Measurements from ENCODE around the gene VPS37B.

VPS37B gene

DNA sequence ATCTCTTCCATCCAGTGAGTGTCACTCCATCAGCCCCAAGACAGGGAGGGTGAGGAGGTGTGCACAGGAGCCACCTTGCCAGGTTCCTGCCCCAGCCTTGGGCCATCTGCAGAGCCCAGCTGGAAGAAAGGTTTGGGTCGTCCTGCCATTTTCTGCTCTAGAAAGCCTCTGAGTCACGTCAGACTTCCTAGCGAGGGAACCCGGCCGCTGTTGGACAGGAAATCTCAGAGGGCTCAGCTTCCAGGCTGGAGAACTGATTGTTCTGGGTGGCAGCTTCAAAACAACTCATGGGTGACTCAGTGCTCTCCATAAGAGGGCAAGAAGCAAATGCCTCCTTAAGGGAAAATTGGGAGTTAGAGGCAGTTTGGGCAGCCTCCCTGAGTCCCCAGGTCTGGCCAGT lies 44.1 kb downstream of the VPS37B start:
- DNase-seq, result no peak

DNA sequence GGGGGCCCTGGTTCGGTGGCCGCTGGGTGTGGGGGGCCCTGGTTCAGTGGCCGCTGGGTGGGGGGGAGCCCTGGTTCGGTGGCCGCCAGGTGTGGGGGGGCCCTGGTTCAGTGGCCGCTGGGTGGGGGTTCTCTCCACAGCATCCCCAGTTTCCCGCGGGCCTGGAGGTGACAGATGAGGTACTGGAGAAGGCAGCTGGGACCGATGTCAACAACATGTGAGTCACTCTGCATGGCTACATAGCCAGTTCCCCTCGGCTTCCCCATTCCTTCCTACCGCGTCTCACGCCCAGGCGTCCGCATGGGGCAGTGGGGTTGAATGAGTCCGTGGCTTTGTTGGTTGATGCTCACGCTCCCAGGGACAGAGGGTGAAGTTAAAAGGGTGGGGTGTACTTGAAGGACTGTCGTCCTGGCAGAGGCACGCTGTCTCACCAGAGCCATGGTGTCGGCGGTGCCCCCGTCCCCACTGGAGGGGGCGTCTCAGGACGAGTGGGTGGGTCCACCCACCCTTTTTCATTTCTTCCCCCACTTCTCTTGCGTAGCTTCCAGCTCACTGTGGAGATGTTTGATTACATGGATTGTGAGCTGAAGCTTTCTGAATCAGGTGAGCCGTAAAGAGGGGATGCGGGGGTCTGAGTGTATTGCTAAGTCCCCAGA lies 45.1 kb downstream of the VPS37B start:
- no peak for DNase-seq

DNA sequence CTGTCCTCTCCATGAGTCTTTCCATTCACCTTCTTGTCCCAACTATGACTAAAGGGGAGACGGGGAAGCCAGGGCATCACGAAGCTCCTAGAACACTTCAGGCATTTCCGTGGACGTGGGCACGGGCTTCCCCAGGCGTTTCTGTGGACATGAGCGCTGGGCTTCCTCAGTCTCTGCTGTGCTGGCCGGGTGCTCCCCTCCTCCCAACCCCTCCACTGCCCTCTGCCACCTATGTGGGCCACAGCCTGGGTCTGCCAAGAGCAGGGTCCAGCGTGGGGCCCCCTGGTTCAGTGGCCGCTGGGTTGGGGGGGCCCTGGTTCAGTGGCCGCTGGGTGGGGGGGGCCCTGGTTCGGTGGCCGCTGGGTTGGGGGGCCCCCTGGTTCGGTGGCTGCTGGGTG lies 45.9 kb downstream of the VPS37B start:
- no peak for DNase-seq

DNA sequence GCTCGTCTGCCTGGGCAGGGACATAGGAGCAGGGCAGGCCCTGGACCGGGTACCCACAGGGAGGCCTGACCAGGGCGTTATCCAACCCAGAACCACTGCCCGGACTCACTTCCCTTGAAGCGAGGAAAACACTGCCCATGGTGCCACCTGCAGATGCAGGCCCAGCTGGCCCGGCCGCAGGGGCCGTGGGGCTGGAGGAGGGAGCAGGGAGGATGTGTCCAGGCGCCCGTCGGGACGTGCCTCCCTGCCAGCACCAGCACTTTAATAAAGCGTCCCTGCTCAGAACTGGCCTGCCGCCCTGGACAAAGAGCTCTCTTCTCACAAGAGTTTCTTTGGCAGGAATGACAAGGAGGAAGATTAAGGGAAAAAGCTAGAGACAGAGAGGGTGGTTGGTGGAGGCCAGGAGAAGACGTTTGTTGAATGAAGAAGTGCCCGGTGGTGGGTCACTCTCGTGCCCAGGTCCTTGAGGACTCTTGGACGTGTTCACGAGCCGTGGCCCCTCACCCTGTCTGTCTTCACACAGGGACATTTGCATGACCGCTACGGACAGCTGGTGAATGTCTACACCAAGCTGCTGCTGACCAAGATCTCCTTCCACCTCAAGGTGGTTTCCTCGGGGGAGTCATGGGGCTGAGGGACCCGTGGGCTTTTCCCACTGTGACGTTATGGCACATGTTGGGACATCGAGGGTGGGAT lies 46.4 kb downstream of the VPS37B start:
- DNase-seq, result no peak

DNA sequence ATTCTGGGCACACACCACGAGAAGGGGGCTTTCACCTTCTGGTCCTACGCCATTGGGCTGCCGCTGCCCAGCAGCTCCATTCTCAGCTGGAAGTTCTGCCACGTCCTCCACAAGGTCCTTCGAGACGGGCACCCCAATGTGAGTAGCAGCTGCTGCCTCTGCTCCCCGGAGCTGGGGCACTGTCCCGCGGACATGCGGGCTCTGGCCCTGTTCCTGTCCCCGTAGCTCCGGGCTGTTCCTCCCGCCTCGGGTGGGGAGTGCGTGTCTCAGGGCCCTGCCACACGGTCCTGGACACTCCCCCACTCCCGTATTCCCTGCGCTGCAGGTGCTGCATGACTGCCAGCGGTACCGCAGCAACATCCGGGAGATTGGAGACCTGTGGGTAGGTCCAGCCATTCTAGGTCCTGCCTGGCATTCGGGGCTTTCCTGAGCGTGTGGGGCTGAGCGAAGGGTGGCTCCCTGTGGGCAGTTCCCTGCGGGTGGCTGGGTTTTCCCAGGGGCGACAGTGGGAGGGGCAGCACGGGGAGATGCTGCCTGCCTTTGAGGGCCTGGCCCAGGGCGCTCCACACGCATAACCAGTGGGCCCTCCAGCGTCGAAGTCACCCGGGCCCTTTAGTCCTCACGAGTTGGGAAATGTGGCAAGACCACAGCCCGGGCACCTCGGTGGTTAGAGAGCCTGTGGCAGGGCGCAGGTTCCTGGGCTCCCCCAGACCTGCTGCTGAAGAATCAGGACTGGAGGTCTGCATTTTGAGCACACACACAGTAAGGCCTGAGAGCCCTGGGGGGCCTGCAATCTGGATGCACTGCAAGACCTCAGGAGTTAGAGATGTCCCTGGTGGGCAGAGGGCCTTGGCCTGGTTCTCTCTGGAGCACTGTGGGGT lies 47.2 kb downstream of the VPS37B start:
- DNase-seq, result no peak

DNA sequence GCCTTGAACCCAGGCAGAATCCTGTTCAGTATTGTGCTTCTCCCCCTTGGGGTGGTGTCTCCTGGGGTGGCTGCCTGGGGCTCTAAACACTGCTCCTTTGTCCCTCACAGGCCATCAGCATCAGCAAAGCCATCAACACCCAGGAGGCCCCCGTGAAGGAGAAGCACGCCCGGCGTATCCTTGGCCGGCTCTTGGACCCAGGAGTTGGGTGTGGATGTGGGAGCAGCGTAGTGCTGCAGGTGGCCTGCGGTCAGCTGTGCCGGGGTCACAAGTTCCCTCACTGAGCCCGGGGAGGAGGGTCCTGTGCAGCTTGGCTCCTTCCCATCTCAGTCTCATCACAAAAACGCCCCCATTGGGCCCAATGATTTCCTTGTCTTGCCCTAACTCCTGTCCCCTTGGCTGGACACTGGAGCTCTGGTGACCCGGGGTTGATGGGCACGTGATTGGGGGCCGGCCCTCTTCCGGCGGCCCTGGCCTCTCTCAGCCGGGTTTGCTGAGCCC lies 48.0 kb downstream of the VPS37B start:
- DNase-seq, result no peak

DNA sequence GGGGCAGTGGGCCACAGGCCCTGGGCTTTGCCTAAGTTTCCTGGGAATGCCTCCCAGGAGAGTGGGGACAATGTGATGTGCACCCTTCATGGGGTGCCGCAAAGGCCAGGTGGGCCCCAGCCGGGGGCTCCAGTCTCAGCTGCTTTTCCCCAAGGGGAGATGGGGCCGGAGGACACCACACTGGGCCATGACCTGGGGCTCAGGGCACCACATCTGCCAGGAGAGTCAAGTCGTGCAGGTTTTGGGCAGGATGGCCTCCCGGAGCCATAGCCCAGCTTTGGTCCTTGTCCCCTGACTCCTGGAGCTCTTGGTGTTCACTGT lies 48.4 kb downstream of the VPS37B start:
- no peak for DNase-seq

DNA sequence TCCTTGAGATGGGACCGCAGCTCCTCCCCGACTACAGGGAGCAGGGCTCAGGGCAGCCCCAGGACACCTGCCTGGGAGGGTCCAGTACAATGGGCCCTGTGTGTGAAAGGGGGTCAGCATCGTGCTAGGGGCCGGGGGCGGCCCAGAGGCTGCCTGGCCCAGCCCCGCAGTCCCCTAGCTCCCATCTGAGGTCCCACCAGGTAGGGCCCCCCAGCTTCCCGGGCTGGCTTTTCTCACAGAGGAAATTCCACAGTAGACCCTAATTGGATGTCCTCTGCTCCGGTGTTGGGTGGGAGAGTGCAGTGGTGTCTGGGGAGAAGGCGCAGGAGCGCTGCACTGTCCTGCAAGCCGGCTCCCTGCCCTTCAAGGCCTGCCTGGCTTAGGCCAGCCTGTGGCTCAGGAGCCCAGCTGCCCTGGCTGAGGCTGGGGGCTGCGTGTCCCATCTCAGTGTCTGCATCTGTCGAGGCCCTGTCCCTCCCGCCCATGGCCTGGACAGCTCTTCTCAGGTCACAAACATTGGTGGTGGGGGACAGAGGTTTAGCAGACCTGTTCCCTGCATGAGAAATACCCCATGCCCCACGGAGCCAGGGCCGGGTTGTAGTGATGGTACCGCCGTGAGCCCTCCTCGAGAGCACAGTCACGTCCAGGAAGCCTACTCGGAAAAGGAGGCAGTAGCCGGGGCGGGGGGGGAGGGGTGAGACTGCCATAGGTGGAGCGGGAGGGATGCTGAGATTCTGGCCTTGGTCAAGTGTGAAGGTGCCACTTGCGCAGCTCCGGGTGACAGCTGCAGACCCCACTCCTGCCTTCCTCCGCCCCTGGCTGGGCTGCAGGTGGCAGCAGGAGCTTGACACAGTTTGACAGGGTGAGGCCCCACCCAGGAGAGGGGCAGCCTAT lies 49.1 kb downstream of the VPS37B start:
- no peak for DNase-seq

DNA sequence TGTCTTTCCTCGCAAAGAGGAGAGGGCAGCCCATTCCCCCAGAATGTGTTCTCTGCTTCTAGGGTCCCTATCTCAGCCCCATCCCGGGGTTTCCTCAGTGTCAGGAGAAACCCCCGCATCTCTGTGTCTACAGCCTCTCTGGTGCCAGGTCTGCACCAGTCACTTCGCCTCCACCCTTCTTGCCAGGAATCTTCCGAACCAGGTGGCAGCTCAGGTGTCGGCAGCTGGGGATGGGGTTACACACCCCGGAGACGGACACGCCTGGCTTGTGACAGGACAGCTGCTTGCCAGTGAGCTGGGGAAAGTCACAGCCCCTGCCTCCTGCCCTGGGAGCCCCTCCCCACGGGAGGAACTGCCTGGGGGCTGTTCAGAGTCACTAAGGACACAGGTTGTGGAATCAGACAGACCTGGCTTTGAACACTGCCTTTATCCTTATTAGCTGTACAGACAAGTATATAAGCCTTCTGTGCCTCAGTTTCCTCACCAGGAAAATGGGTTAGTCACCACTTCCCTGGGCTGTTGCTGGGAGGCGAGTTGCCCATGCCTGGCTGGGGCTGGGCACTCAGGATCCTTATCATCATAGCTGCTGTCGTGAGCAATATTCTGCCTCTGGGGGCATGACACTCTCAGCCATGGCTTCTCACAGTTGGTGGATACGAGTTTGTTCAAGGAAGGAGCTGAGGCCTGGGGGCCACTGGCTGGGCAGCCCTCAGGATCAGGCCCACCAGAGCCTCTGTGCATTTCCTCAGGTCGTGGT lies 49.9 kb downstream of the VPS37B start:
- DNase-seq, result no peak

DNA sequence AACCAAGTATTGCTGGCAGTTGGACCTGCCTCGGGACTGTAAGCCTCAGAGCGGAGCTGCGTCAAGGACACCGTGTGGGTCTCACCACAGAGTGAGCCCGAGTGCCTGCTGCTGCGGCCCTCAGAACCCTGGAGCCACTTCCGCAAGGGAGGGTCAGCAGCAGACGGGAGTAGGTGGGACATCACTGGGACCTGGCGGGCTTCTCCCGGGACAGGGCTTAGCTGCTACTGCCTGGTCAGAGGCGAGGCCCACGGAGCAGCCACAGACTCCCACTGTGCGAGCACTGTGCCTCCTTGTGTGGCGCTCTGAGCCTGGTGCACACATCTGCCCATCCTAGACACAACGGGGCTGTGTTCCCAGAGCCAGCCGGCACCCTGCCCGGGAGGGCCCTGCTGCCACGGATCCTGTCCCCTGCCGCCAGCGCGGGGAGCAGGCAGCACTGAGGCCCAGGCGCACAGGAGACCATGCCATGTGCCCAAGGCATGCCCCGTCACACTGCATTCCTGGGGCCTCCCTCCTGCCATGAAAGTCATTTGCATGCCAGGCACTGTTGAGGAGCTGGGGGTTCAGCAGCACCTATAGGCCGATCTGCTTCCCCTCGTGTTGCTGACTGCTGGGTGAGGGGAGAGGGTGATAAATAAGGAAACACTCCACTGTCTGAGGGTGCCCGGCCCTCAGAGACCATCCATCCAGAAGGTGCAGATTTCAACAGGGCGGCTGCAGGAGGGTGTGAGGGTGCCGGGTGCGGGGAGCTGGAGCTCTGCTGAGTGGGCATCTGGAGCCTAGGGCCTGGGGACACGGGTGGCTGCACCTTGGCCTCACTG lies 50.7 kb downstream of the VPS37B start:
- DNase-seq, result no peak

DNA sequence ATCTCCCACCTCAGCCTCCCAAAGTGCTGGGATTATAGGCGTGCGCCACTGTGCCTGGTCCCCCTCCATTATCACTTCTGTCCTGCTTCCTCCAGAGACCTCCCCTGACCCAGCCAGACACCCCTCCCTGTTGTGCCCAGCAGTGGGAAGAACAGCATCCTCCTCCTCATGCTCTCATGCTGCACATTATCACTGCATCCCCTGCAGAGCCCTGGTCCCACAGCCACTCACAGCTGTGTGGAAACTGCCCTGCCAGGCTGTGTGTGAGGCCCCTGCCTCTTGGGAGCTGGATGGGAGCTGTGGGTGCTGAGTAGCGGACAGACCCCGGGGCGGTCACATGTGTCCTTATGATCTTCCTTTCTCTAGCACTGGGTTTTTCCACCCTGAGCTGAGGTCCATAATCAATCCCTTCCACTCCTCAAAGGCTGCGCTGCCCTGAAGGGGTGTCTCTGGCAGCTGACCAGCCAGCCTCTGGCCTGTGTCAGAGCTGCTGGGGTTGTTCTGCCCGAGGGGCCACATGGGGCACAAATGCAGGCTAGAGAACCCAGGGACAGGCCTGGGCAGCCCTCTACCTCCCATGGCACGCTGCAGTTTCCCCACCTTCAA lies 51.5 kb downstream of the VPS37B start:
- DNase-seq, result no peak

DNA sequence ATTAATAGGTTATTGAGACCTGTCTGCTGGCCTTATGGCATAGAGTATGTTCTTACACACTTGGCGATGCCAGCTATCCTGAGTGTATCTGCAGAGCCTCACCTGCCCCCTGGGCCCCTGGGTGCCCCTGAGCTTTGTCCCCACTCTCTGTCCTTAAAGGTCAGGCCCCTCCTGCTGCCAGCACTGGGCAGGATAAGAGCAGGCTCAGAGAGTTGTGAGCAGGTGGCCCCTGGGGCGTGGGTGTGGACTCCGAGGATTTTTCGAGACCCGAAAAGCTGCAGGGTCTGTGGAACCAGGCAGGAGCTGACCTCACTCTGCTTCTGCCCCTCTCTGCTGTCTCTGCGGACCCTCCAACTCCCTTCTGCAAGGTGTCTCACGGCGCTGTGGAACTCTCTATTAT lies 52.5 kb downstream of the VPS37B start:
- no peak for DNase-seq

DNA sequence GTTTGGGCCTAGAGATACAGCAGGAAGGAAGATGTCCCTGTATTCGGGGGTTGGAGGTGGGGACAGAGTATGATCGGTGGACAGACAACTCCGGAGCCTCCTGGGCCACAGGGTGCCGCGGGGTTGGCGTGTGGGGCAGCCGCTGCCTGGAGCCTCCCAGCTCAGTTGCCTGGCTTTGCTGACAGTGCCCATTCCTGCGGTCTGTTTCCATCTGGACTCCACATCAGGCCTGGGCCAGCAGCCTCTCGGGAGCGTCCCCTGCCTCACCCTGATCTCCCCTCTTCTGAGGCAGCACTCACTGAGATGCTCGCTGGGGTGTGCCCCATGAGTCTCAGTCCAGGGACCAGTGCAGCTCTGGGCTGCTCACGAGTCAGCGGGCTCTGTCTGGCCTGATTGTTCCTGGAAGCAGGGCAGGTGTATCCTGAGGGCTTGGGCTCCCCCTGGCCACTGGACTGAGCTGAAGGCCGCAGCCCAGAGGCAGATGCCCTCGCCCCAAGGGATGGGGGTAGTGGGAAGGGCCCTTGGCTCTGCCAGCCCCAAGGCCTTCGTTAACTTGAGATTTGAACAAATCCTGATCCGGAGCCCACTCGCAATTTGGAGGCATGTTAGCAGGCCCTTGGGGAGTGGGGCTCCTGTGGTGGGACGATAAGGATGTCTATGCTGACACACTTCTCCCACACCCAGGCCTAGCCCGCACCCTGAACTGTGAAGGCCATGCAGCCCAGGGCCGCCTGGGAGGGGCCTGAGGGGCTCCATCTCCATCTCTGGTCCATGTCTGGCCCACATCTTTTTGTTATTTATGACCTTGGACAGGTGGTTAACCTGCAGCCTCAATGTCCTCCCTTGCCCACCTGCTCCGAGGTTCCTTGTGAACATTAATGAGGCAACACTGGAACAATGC lies 53.2 kb downstream of the VPS37B start:
- DNase-seq, result no peak

DNA sequence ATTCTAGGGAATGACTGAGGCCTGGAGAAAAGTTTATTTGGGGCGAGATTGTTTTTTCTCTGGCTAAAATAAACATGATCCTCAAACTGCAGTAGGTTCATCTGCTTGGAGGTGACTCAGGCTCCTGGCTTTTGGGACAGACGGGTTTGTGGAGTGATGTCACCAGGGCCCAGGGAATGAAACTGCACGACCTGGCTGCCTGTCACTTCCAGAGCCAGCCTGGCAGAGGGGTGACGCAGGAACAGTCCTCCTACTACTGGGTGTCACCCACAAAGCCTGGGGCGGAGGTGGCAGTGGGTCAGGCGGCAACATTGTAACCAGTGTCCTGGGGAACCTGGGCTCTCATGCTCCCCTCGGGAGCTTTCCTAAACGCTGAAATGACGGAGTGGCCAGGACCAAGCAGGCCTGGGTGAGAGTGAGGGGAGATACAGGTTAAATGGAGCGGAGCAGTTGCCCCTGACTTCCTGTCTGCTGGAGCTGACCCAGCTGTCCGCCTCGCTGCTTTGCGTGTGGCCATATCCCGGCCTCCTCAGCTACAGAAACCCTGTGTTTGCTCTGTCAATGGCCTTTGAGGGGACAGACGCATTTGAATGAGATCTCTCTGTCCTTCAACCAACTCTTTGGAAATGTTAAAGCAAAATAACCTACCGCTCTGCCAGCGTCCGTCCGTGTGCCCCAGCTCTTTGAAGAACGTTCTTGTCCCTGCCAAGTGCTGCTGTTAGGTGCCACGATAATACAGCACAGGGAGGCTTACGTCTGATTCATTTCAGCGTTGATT lies 54.2 kb downstream of the VPS37B start:
- DNase-seq, result no peak

DNA sequence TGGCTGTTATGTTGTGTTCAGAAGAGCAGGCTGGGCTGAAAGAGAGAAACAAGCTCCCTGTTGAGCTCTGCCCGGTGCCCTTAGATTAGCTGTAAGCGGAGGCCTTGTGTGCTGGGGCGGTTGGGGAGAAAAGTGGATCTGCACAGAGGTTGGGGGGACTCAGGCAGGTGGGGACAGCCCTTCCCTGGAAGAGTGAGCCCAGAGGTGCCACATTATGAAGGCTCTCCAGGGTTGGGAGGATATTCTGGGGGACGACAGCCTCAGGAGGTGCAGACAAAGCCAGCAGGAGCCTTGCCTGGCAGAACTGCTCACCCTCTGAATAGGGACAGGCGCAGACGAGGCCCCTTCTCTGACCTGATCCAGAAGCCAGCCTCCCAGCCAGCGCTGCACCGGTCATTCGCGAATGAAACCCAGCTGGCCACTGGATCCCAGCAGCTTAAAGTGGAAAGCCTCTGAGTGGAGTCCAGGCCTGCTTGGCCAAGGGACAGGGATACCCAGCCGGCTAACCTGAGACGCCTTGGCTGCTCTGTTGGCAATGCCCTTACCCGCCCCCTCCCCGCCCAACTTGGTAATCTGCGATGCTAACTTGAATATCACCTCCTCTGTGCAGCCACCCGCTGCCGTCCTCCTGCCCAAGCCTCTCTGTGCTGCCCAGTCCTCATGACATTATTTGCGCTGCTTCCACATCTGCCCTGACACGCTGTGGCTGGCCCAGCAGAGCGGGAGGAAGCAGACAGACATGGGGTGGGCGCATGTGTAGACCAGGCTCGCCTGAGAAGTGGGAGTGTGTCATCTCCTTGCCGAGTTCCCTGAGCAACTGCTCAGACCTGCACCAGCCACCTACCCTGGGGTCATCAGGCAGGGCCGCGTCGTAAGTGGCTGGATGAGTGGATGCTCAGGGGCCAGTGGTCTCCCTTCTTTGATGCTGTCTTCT lies 55.1 kb downstream of the VPS37B start:
- DNase-seq, result no peak

DNA sequence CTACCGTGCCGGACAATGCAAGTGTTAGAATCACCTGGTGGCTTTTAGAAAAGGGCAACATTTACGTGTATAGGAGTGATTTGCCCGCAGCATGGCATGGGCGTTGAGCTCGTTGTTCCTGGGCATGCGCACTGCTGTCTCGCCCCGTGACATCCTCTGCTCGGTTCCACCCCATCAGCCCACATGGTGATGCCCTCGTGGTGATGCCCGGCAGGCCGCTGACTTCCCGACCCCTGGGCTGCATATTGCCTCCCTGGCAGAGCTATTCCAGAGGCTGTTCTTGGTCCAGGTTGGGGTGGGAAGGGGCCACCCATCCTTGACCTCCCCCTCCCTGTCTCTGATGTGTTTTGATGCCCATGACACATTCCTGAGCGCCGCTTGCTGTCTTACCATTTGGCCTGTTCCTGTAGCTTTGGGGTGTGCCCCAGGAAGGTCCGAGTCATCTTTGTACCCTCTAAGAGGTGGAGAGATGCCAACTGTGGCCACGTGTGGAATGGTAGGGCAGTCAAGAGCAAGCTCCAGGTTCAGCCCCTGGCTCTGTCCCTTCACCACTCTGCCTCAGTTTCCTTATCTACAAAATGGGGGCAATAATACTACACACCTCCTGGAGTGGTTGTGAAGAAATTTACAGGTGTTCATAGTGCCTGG lies 55.9 kb downstream of the VPS37B start:
- DNase-seq, result no peak

DNA sequence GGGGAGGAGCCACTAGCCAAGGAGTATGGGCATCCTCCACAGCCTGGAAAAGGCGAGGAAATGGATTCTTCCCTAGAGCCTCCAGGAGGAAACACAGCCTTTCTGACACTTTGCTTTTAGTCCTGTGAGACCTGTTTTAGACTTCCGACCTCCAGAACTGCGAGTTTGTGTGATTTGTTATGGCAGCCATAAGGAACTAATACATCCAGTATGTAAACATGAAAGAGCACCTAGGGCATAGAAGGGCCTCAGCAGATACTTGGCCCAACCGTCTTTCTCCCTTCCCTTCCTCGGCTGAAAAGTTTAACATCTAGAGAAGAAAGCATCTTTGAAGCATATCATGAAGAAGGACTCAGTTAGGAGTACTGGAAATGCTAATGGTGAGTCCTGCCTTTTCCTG lies 57.1 kb downstream of the VPS37B start:
- no peak for DNase-seq
